K562 (cell line): ENCODE results near the gene CDR2L. TPM values are rescaled to one million over a fixed set of nuclear protein-coding genes. Genes with fewer than 3 reads are reported as not detected.

Experiments
- ATAC-seq: fragments of 200-7000 bp; cut with Tn5 transposase; 3 replicates; pipeline ENCODE4 v1.9.1; 2020; ENCODE audit warnings: moderate library complexity
- BruUV-seq: library from RNA; stranded (reverse); fragments of 400-500 nt; replicated peaks from 2 replicates; lab custom pipeline; 2021; lab: Mats Ljungman, UMichigan
- CTCF ChIA-PET: fragments of 300-600 bp; formaldehyde crosslinking; extraction: SDS; loops from one replicate; lab custom pipeline; 2021; ENCODE audit warnings: low intra/inter-chr PET ratio; lab: Yijun Ruan, JAX
- POLR2A ChIA-PET: fragments of 300-600, 350-650 bp; sonication (Branson Sonifier 250); formaldehyde crosslinking; extraction: SDS; loops from one replicate; lab custom pipeline; 2021; ENCODE audit warnings: antibody characterized with exemption, inconsistent platforms; lab: Yijun Ruan, JAX
- DNase-seq, 4 experiments: peaks; one replicate each; pipeline versions ENCODE4 v3.0.0 to v3.0.0-alpha.2; 2011 to 2018; ENCODE audit warnings: low spot score in 3 of 4, mixed read lengths in 3 of 4; ENCODE audit errors: extremely low read depth in 1 of 4
- FAIRE-seq: peaks from 2 replicates; lab custom pipeline; 2011; peaks lifted over from hg19 to GRCh38; lab: Jason Lieb, UNC
- H2AFZ ChIP-seq: 2 replicates; pipeline ENCODE4 v1.6.0; 2011; ENCODE audit warnings: low read depth, low read length, control low read depth, inconsistent platforms
- H3K27ac ChIP-seq: fragments of 200-600 bp; 3 replicates; pipeline ENCODE4 v1.8.0; 2011; ENCODE audit warnings: low read depth, mild to moderate bottlenecking, control low read depth, inconsistent platforms, low read length, moderate library complexity, mixed read lengths; ENCODE audit errors: extremely low read depth
- H3K27me3 ChIP-seq, 2 experiments: fragments of 300-600 bp in 1 of 2; 2 replicates in 1 of 2; 3 replicates in 1 of 2; pipeline versions ENCODE4 v1.6.0 to v1.8.0; 2011; ENCODE audit warnings: inconsistent platforms in 2 of 2, low read length in 2 of 2, mild to moderate bottlenecking in 1 of 2, mixed read lengths in 1 of 2, moderate library complexity in 1 of 2; ENCODE audit not compliant: control insufficient read depth in 2 of 2, insufficient read depth in 2 of 2
- H3K36me3 ChIP-seq: fragments of 300-600 bp; 3 replicates; pipeline ENCODE4 v1.8.0; 2011; ENCODE audit warnings: mild to moderate bottlenecking, low read length, inconsistent platforms; ENCODE audit not compliant: control insufficient read depth, insufficient read depth
- H3K4me1 ChIP-seq, 2 experiments: fragments of 200-600 bp in 1 of 2; replicated peaks in 1 of 2; 2 replicates in 1 of 2; 3 replicates in 1 of 2; pipeline versions ENCODE4 v1.5.1 to v1.8.0; 2011; ENCODE audit warnings: inconsistent platforms in 2 of 2, low read length in 2 of 2, mild to moderate bottlenecking in 1 of 2, mixed read lengths in 1 of 2, moderate library complexity in 1 of 2; ENCODE audit not compliant: control insufficient read depth in 2 of 2, insufficient read depth in 2 of 2
- H3K4me2 ChIP-seq: 2 replicates; pipeline ENCODE4 v1.6.1; 2011; ENCODE audit warnings: low read length, control low read depth, inconsistent platforms, mixed read lengths; ENCODE audit not compliant: insufficient read depth
- H3K4me3 ChIP-seq: fragments of 200-600 bp; sonication (generic), shearing (Covaris generic); 2 replicates; pipeline ENCODE4 v1.5.1; 2016; ENCODE audit warnings: control low read depth, inconsistent platforms
- H3K79me2 ChIP-seq: fragments of 200-600 bp; 3 replicates; pipeline ENCODE4 v1.8.0; 2011; ENCODE audit warnings: low read length, inconsistent platforms; ENCODE audit not compliant: control insufficient read depth, insufficient read depth
- H3K9ac ChIP-seq, 2 experiments: 2 replicates each; pipeline versions ENCODE4 v1.6.0 to v1.6.1; 2011; ENCODE audit warnings: low read depth in 2 of 2, low read length in 2 of 2, control low read depth in 1 of 2, inconsistent platforms in 1 of 2, mild to moderate bottlenecking in 1 of 2, mixed read lengths in 1 of 2; ENCODE audit not compliant: insufficient read depth in 1 of 2
- H3K9me1 ChIP-seq: one replicate; pipeline ENCODE4 v1.6.0; 2011; ENCODE audit warnings: inconsistent platforms, mild to moderate bottlenecking, low read length, moderate library complexity; ENCODE audit not compliant: control insufficient read depth, insufficient read depth
- H3K9me3 ChIP-seq: replicated peaks from 2 replicates; pipeline ENCODE4 v1.5.1; 2011; ENCODE audit warnings: low read depth, low read length, inconsistent platforms; ENCODE audit not compliant: control insufficient read depth, insufficient read depth
- H4K20me1 ChIP-seq: replicated peaks from 2 replicates; pipeline ENCODE4 v1.6.1; 2011; ENCODE audit warnings: low read length, inconsistent platforms, mixed read lengths; ENCODE audit not compliant: control insufficient read depth, insufficient read depth
- CC2D1A ChIP-seq: fragments of 450-650 bp; IDR thresholded peaks from 2 replicates; pipeline ENCODE4 v1.6.1; 2017; ENCODE audit warnings: mild to moderate bottlenecking
- DEAF1 ChIP-seq: fragments of 450-650 bp; formaldehyde crosslinking; IDR thresholded peaks from 2 replicates; pipeline ENCODE4 v1.4.0; 2020; ENCODE audit warnings: mild to moderate bottlenecking, moderate library complexity
- HBP1 ChIP-seq: fragments of 450-650 bp; formaldehyde crosslinking; IDR thresholded peaks from 2 replicates; pipeline ENCODE4 v1.4.0; 2022; ENCODE audit warnings: missing genetic modification characterization
- L3MBTL2 ChIP-seq: fragments of 450-650 bp; IDR thresholded peaks from 2 replicates; pipeline ENCODE4 v1.6.1; 2016; ENCODE audit warnings: mild to moderate bottlenecking, moderate library complexity
- RAD21 ChIP-seq, 2 experiments: fragments of 250-450 bp in 1 of 2; fragments of 450-650 bp in 1 of 2; sonication (Bioruptor Pico) in 1 of 2; formaldehyde crosslinking in 1 of 2; IDR thresholded peaks in 1 of 2; conservative IDR thresholded peaks in 1 of 2; 2 replicates each; pipeline versions ENCODE4 v1.4.0 to v1.8.0; 2020 to 2022; ENCODE audit warnings: mild to moderate bottlenecking in 2 of 2, moderate library complexity in 1 of 2
- RB1 ChIP-seq: fragments of 450-650 bp; IDR thresholded peaks from 2 replicates; pipeline ENCODE4 v1.6.1; 2017; ENCODE audit warnings: low read depth, mild to moderate bottlenecking
- SMC3 ChIP-seq: conservative IDR thresholded peaks from 2 replicates; pipeline ENCODE4 v1.6.1; 2011; ENCODE audit warnings: low read depth, low read length, improper control_type of control experiment; ENCODE audit not compliant: insufficient read depth
- SP1 ChIP-seq: sonication (generic); formaldehyde crosslinking; IDR thresholded peaks from 2 replicates; pipeline ENCODE4 v1.8.1; 2022; ENCODE audit warnings: mild to moderate bottlenecking, missing genetic modification reagents
- STAG1 ChIP-seq: sonication (generic); formaldehyde crosslinking; IDR thresholded peaks from 2 replicates; pipeline ENCODE4 v1.5.0; 2020; ENCODE audit warnings: missing genetic modification reagents, borderline replicate concordance
- TBP ChIP-seq: optimal IDR thresholded peaks from 2 replicates; pipeline ENCODE3; 2011; ENCODE audit warnings: low read depth, low read length, improper control_type of control experiment
- TCF7L2 ChIP-seq: fragments of 150-350 bp; IDR thresholded peaks from 2 replicates; pipeline ENCODE4 v1.6.1; 2016; ENCODE audit warnings: low read depth, mild to moderate bottlenecking, low read length, moderate library complexity
- USF1 ChIP-seq: sonication (generic); formaldehyde crosslinking; IDR thresholded peaks from 2 replicates; pipeline ENCODE4 v1.9.0; 2022; ENCODE audit warnings: mild to moderate bottlenecking, missing genetic modification reagents
- whole genome bisulfite sequencing: fragments of 100-300 bp; shearing (Covaris generic); methylation state at CpG from one replicate; pipeline ENCODE4 v1.1.6; 2016; ENCODE audit warnings: low coverage, mixed read lengths; ENCODE audit not compliant: insufficient coverage; ENCODE audit errors: missing lambda C conversion rate; 5-methylcytosine and 5-hydroxymethylcytosine counted together
- in situ Hi-C: fragments of 300-500 bp; cut with MboI; formaldehyde crosslinking; loops from 4 replicates; pipeline ENCODE4 v1.15.0; 2018; ENCODE audit warnings: inconsistent platforms, mixed read lengths
- intact Hi-C: fragments of 100-400 bp; cut with micrococcal nuclease; formaldehyde crosslinking; loops from 2 replicates; pipeline ENCODE4 v1.14.2; 2022
- polyA plus RNA-seq, 8 experiments: library from polyadenylated mRNA; depleted of rRNA in 4 of 8; stranded (reverse) in 5 of 8; unstranded in 3 of 8; fragments of >200 nt; fragmentation: Nextera tagmentation in 2 of 8; fragmentation: Illumina TruSeq in 1 of 8; extraction: Ambion mirVana in 2 of 8; extraction: Trizol in 1 of 8; gene quantifications; 2 replicates each; pipeline versions ENCODE4 v1.2.1 to v1.2.3, GENCODE V29; 2011 to 2014; ENCODE audit warnings: inconsistent platforms in 1 of 8, missing spikeins in 1 of 8
- total RNA-seq, 7 experiments: library from RNA; depleted of rRNA in 6 of 7; stranded (reverse); fragments of >200 nt in 6 of 7; fragmentation: Illumina TruSeq in 2 of 7; extraction: Trizol in 2 of 7; gene quantifications; 2 replicates each; pipeline versions ENCODE4 v1.2.1 to v1.2.3, GENCODE V29; 2011 to 2021; ENCODE audit warnings: low replicate concordance in 1 of 7
- TF ChIP-seq, protein P1 (sequence below): sonication (generic); formaldehyde crosslinking; IDR thresholded peaks from 2 replicates; pipeline ENCODE4 v1.8.0; 2022; ENCODE audit warnings: mild to moderate bottlenecking, missing genetic modification reagents

Gene CDR2L
- total and polyA plus RNA-seq, 9 of the 15 experiments (the other 6 are each of a cell fraction or from before 2014, with no cell fraction given): 2.7 to 16.0 (median 7.3) TPM

DNA sequence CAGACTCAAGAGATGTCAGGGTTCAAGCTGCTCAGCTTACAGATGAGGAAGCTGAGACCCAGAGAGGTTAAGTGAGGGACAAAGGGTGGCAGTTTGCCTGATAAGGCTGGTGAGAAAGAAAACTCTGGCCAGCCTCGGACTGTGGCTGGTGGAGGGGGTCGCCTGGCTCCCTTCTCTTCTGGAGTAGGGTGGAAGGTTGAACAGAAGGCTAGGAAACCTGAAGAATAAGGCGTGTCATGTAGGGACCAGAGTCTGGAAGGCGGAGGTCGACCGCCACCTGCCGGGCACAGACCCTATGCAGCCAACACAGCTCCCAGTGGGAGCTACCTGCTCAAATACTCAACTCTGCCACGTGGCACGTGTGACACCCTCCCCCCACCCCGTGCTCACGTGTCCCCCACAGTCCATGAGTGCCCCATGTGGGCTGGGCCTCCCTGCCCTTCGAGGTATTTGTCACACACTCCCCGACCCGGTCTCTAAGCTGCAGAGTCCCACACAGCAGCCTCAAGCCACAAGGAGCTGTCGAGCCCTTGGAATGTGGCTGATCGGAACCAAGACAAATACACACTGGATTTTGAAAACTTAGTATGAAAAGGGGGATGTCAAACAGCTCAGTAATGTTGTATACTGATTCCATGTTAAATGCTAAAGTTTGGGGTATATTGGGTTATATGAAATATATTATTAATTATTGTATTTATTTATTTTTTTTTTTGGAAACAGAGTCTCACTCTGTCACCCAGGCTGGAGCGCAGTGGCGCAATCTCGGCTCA lies 26.7 kb upstream of the CDR2L start (continued):
- TF ChIP-seq SP1 (CRISPR knock-in tag): peak; percentile 83
- TF ChIP-seq TCF7L2: no peak
- TF ChIP-seq USF1: peak; percentile 92
- TF ChIP-seq, protein P1, sequence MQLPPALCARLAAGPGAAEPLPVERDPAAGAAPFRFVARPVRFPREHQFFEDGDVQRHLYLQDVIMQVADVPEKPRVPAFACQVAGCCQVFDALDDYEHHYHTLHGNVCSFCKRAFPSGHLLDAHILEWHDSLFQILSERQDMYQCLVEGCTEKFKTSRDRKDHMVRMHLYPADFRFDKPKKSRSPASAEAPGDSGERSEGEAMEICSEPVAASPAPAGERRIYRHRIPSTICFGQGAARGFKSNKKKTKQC (CRISPR knock-in tag): peak; percentile 69
- TF ChIP-seq L3MBTL2: peak; percentile 99

DNA sequence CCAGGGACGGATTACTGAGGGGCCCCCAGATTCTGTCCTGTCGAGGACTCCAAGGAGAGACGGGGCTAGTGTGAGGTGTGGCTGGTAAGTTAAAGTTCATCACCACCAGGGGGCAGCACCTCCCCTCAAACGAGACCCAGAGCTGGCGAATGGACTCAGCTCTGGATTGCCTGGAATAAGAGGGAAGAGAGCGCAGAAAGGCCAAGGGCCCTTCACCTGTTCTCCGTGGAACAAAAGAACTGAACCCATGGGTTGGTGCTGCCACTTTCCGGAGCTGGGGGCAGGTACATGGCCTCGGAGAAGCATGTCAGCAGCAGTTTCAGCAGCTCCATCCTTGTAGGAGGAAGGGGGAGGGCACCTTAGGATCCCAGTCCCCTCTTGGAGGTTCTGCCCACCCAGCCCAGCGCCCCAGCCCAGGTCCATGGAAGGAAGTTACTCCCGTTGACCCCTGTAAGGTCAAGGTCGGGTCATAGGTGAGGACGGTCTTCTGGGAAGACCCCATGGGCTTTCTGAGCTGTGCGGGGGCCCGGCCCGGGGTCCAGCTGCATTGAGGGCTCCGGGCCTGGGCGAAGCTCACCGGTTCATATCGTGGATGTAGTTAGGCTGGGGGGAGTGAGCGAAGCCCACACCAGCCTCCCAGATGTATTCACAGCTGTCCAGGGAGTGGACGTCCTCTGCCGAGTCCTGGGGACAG lies 25.6 kb upstream of the CDR2L start:
- peak; percentile 98 for FAIRE-seq
- no TSS peak for BruUV-seq
- TF ChIP-seq HBP1 (CRISPR knock-in tag) (no peak), SMC3 (peak; percentile 89), DEAF1 (peak; percentile 91), CC2D1A (peak; percentile 83; the same call in 1 of the 2 replicates), RAD21 (CRISPR knock-in tag; conservative IDR thresholded peaks at IDR 0.05 in 1 of 2, IDR thresholded peaks at IDR 0.05 in 1 of 2) (peak; percentile 96 to 99), STAG1 (CRISPR knock-in tag) (peak; percentile 75; the same call in 1 of the 2 replicates), RB1 (peak; percentile 53; the same call in 1 of the 2 replicates), TBP (peak; percentile 29)

More for the DNA sequence above, 25.6 kb upstream of the CDR2L start:
- Histone ChIP-seq H3K79me2 (no peaks in the 10 kb centered on the region), H3K9me1 (no peaks in the 10 kb centered on the region), H3K9ac (no peak overlapping the region), H3K27ac (no peak overlapping the region), H3K4me1 (peaks cover 10 to 49% of the 10 kb centered on the region in 2 experiments; a peak in 4 of 5 replicates), H4K20me1 (no peaks in the 10 kb centered on the region), H3K27me3 (no peaks in the 10 kb centered on the region), H3K9me3 (peaks cover 1% of the 10 kb centered on the region; the same call in 1 of the 2 replicates), H3K4me3 (no peak overlapping the region), H3K4me2 (peak overlapping the region; percentile 45), H2AFZ (peak overlapping the region; percentile 38), H3K36me3 (no peaks in the 10 kb centered on the region)
- DNase-seq (peak; percentile 81 to 92 (median 84)), ATAC-seq (peak; percentile 87)
- POLR2A ChIA-PET: interaction anchor here (0.6 to 2.9 kb wide), 23 partner anchors 8 to 277 kb away, joined by 3 to 16 read pairs (median 4); partner anchors contain the start of genes ARMC7, ATP5PD, FDXR and KCTD2
- in situ Hi-C loops: loop anchor here (5.0 kb wide), 1 partner anchor 150 kb away; no protein-coding TSS in a partner anchor
- WGBS: 20% methylated on average over 19 of the region's 23 CpGs
- CTCF ChIA-PET: interaction anchor here (0.5 to 6.3 kb wide), 13 partner anchors 38 to 277 kb away, joined by 3 to 86 read pairs (median 7); partner anchors contain the start of genes OTOP2 and USH1G
- intact Hi-C loops: loop anchor here (1.0 to 5.0 kb wide), 4 partner anchors 44 to 451 kb away; no protein-coding TSS in a partner anchor
